Fibroblast of lung (primary cell): ENCODE data around the gene IFITM5. TPM values are rescaled to one million over a fixed set of nuclear protein-coding genes. Genes with fewer than 3 reads are reported as not detected.
"Not testable (repeated sequence)": the region's sequence is repeated elsewhere in the genome, so short reads cannot be mapped to it uniquely, and the experiment has no call there.

Experiments
- DNase-seq, 2 donors: peaks; one replicate each; pipeline versions ENCODE4 v3.0.0 to v3.0.0-alpha.2; 2010; ENCODE audit warnings: low read depth in 2 of 2
- H2AFZ ChIP-seq: 2 replicates; pipeline ENCODE4 v1.5.1; 2012; ENCODE audit warnings: low read length, control low read depth, inconsistent platforms
- H3K27ac ChIP-seq: 2 replicates; pipeline ENCODE4 v1.5.1; 2011; ENCODE audit warnings: low read length, control low read depth; ENCODE audit not compliant: insufficient read depth
- H3K27me3 ChIP-seq: 2 replicates; pipeline ENCODE4 v1.5.1; 2011; ENCODE audit warnings: mild to moderate bottlenecking, low read length; ENCODE audit not compliant: control insufficient read depth, insufficient read depth
- H3K36me3 ChIP-seq: 2 replicates; pipeline ENCODE4 v1.5.1; 2011; ENCODE audit warnings: low read length; ENCODE audit not compliant: control insufficient read depth, insufficient read depth
- H3K4me1 ChIP-seq: 2 replicates; pipeline ENCODE4 v1.5.1; 2011; ENCODE audit warnings: low read length; ENCODE audit not compliant: control insufficient read depth, insufficient read depth; ENCODE audit errors: extremely low read depth
- H3K4me2 ChIP-seq: 2 replicates; pipeline ENCODE4 v1.5.1; 2011; ENCODE audit warnings: low read length, control low read depth; ENCODE audit not compliant: insufficient read depth; ENCODE audit errors: extremely low read depth
- H3K4me3 ChIP-seq, 4 experiments: fragments of 200-600 bp in 1 of 4; sonication (generic) in 1 of 4; replicated peaks in 1 of 4; 2 replicates each; pipeline ENCODE4 v1.5.1; 2011 to 2016; ENCODE audit warnings: low read length in 4 of 4, low read depth in 3 of 4, mild to moderate bottlenecking in 3 of 4, control low read depth in 2 of 4, inconsistent platforms in 1 of 4, mixed read lengths in 1 of 4; ENCODE audit not compliant: insufficient read depth in 1 of 4; ENCODE audit errors: control extremely low read depth in 1 of 4
- H3K79me2 ChIP-seq: 2 replicates; pipeline ENCODE4 v1.5.1; 2012; ENCODE audit warnings: mild to moderate bottlenecking, low read length, inconsistent platforms; ENCODE audit not compliant: control insufficient read depth, insufficient read depth
- H3K9ac ChIP-seq: 2 replicates; pipeline ENCODE4 v1.5.1; 2011; ENCODE audit warnings: mild to moderate bottlenecking, low read length, control low read depth; ENCODE audit not compliant: insufficient read depth
- H3K9me3 ChIP-seq: 2 replicates; pipeline ENCODE4 v1.5.1; 2012; ENCODE audit warnings: low read depth, low read length; ENCODE audit not compliant: control insufficient read depth, insufficient read depth
- H4K20me1 ChIP-seq: 2 replicates; pipeline ENCODE4 v1.5.1; 2011; ENCODE audit warnings: low read length; ENCODE audit not compliant: control insufficient read depth, insufficient read depth; ENCODE audit errors: extremely low read depth
- EZH2 ChIP-seq: IDR thresholded peaks from 2 replicates; pipeline ENCODE4 v1.5.1; 2012; ENCODE audit warnings: low read length, control low read depth, mild to moderate bottlenecking; ENCODE audit errors: missing control alignments
- polyA plus RNA-seq, 2 donors: library from polyadenylated mRNA; depleted of rRNA in 1 of 2; stranded (reverse) in 1 of 2; unstranded in 1 of 2; fragments of >200 nt; gene quantifications; 2 replicates each; pipeline ENCODE4 v1.2.1, GENCODE V29; 2011 to 2012; ENCODE audit warnings: missing spikeins in 1 of 2
- total RNA-seq: library from RNA; depleted of rRNA; stranded (reverse); fragments of >200 nt; gene quantifications from 2 replicates; pipeline ENCODE4 v1.2.1, GENCODE V29; 2014
- TF ChIP-seq, protein P1 (sequence below), 2 donors: IDR thresholded peaks in 1 of 2; conservative IDR thresholded peaks in 1 of 2; 1 replicate in 1 of 2; 2 replicates in 1 of 2; pipeline ENCODE4 v1.5.1; 2011 to 2012; ENCODE audit warnings: low read length in 2 of 2, control low read depth in 1 of 2, inconsistent platforms in 1 of 2, low read depth in 1 of 2, mild to moderate bottlenecking in 1 of 2

IFITM5 gene
- total and polyA plus RNA-seq, 2 donors (not counting 1 experiment from before 2014, with no cell fraction given), result 0.50 TPM; not detected in 1

DNA sequence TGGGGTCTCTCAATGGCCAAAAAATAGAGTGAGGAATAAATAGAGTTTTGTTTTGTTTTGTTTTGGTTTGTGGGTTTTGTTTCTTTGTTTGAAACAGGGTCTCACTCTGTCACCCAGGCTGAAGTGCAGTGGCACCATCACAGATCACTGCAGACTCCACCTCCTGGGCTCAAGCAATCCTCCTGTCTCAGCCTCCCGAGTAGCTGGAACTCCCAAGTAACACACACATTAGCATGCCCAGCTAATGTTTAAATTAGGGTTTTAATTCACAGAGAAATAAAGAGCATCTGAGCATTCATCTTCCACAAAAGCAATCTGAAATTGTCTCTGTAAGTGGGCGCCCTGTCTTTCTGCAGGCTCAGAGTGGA lies 30.5 kb upstream of the IFITM5 start:
- H3K36me3 ChIP-seq, result no peaks in the 10 kb centered on the region
- peaks cover 8% of the 10 kb centered on the region for H3K4me1 ChIP-seq
- no peaks in the 10 kb centered on the region for H3K9me3 ChIP-seq
- no peak overlapping the region for H3K4me2 ChIP-seq
- H3K9ac ChIP-seq, result no peak overlapping the region
- no peak for DNase-seq
- H3K4me3 ChIP-seq, result no peak overlapping the region
- no peaks in the 10 kb centered on the region for H4K20me1 ChIP-seq
- no peaks in the 10 kb centered on the region for H3K27me3 ChIP-seq
- H2AFZ ChIP-seq, result no peak overlapping the region
- no peak overlapping the region for H3K27ac ChIP-seq
- TF ChIP-seq, protein P1, sequence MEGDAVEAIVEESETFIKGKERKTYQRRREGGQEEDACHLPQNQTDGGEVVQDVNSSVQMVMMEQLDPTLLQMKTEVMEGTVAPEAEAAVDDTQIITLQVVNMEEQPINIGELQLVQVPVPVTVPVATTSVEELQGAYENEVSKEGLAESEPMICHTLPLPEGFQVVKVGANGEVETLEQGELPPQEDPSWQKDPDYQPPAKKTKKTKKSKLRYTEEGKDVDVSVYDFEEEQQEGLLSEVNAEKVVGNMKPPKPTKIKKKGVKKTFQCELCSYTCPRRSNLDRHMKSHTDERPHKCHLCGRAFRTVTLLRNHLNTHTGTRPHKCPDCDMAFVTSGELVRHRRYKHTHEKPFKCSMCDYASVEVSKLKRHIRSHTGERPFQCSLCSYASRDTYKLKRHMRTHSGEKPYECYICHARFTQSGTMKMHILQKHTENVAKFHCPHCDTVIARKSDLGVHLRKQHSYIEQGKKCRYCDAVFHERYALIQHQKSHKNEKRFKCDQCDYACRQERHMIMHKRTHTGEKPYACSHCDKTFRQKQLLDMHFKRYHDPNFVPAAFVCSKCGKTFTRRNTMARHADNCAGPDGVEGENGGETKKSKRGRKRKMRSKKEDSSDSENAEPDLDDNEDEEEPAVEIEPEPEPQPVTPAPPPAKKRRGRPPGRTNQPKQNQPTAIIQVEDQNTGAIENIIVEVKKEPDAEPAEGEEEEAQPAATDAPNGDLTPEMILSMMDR (conservative IDR thresholded peaks at IDR 0.05 in 1 of 2, IDR thresholded peaks at IDR 0.05 in 1 of 2; ENCODE audit: low read depth in 1 of 2, low read length in 2 of 2), result no peak
- TF ChIP-seq EZH2, result no peak
- no peaks in the 10 kb centered on the region for H3K79me2 ChIP-seq

GRCh38 chr11:328516-329100 lies 29.3 kb upstream of the IFITM5 start:
- H3K4me3 ChIP-seq, H3K27ac ChIP-seq, H2AFZ ChIP-seq, H4K20me1 ChIP-seq, H3K79me2 ChIP-seq, DNase-seq, H3K36me3 ChIP-seq, H3K27me3 ChIP-seq, H3K9me3 ChIP-seq, H3K4me2 ChIP-seq, H3K9ac ChIP-seq: not testable (repeated sequence)
- peaks cover 14% of the 10 kb centered on the region for H3K4me1 ChIP-seq

- peaks cover 14% of the 10 kb centered on the region for H3K4me1 ChIP-seq
Measured at GRCh38 chr11:328012-328411, 28.7 kb upstream of the IFITM5 start.

More at GRCh38 chr11:328012-328411, 28.7 kb upstream of the IFITM5 start:
- H3K4me3 ChIP-seq, result no peak overlapping the region
- H3K27me3 ChIP-seq, result no peaks in the 10 kb centered on the region
- H2AFZ ChIP-seq, result no peak overlapping the region
- H3K9ac ChIP-seq, result no peak overlapping the region
- H3K9me3 ChIP-seq, result no peaks in the 10 kb centered on the region
- H3K27ac ChIP-seq, result no peak overlapping the region
- DNase-seq, result no peak
- H4K20me1 ChIP-seq, result no peaks in the 10 kb centered on the region
- H3K4me2 ChIP-seq, result no peak overlapping the region
- TF ChIP-seq EZH2, result no peak
- TF ChIP-seq, protein P1 (conservative IDR thresholded peaks at IDR 0.05 in 1 of 2, IDR thresholded peaks at IDR 0.05 in 1 of 2; ENCODE audit: low read depth in 1 of 2, low read length in 2 of 2), result no peak
- H3K36me3 ChIP-seq, result no peaks in the 10 kb centered on the region
- H3K79me2 ChIP-seq, result no peaks in the 10 kb centered on the region
